Skeletal muscle tissue (tissue), 4 donors: Measurements from ENCODE around the gene RHBDL3. TPM values are rescaled to one million over a fixed set of nuclear protein-coding genes. Genes with fewer than 3 reads are reported as not detected.

Experiments
- H3K27ac ChIP-seq: one replicate; pipeline ENCODE4 v1.7.0; 2013; ENCODE audit warnings: mild to moderate bottlenecking, low read depth, low read length, inconsistent platforms
- H3K27me3 ChIP-seq, 3 donors: one replicate each; pipeline ENCODE4 v1.7.0; 2013; ENCODE audit warnings: low read length in 3 of 3; ENCODE audit not compliant: control insufficient read depth in 3 of 3, insufficient read depth in 3 of 3
- H3K36me3 ChIP-seq, 3 donors: one replicate each; pipeline ENCODE4 v1.7.0; 2013; ENCODE audit warnings: low read length in 3 of 3; ENCODE audit not compliant: control insufficient read depth in 3 of 3, insufficient read depth in 3 of 3
- H3K4me1 ChIP-seq, 3 donors: one replicate each; pipeline ENCODE4 v1.7.0; 2013; ENCODE audit warnings: low read length in 3 of 3, mild to moderate bottlenecking in 3 of 3; ENCODE audit not compliant: control insufficient read depth in 3 of 3, insufficient read depth in 3 of 3
- H3K4me3 ChIP-seq, 3 donors: one replicate each; pipeline ENCODE4 v1.7.0; 2013; ENCODE audit warnings: low read length in 3 of 3
- H3K9ac ChIP-seq, 3 donors: one replicate each; pipeline ENCODE4 v1.7.0; 2013; ENCODE audit warnings: low read length in 3 of 3, mild to moderate bottlenecking in 3 of 3, moderate library complexity in 2 of 3, low read depth in 1 of 3
- H3K9me3 ChIP-seq, 3 donors: one replicate each; pipeline ENCODE4 v1.7.0; 2013; ENCODE audit warnings: low read length in 3 of 3; ENCODE audit not compliant: control insufficient read depth in 3 of 3
- total RNA-seq: library from RNA; depleted of rRNA; stranded (reverse); fragments of >200 nt; gene quantifications from one replicate; pipeline ENCODE4 v1.2.3, GENCODE V29; 2014
- donor health status: Osteomylitis.

RHBDL3 gene
- total RNA-seq, 1 donor from 2014 or later = 1.0 TPM

DNA sequence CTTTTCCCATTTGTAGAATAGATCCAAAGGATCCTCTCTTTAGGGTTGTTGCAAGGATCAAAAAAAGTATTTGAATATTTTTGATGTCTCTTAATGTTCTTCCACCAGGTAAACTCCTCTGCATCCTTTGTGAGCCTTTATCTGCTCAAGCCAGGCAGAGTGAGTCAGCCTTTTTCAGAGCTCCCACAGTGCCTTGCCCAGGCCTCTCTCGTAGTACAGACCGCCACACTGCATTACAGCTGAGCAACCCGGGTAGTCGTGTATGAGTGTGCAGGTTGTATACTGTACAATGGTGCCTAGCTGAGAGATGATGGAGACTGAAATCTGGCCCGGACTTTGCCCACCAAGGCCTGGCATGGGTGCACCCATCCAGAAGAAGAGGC, 20.9 kb downstream of the RHBDL3 start:
- no peaks in the 10 kb centered on the region for H3K9me3 ChIP-seq
- H3K9ac ChIP-seq = no peak overlapping the region
- H3K27me3 ChIP-seq = peaks cover 0 to 26% (median 18%) of the 10 kb centered on the region in 3 donors

DNA sequence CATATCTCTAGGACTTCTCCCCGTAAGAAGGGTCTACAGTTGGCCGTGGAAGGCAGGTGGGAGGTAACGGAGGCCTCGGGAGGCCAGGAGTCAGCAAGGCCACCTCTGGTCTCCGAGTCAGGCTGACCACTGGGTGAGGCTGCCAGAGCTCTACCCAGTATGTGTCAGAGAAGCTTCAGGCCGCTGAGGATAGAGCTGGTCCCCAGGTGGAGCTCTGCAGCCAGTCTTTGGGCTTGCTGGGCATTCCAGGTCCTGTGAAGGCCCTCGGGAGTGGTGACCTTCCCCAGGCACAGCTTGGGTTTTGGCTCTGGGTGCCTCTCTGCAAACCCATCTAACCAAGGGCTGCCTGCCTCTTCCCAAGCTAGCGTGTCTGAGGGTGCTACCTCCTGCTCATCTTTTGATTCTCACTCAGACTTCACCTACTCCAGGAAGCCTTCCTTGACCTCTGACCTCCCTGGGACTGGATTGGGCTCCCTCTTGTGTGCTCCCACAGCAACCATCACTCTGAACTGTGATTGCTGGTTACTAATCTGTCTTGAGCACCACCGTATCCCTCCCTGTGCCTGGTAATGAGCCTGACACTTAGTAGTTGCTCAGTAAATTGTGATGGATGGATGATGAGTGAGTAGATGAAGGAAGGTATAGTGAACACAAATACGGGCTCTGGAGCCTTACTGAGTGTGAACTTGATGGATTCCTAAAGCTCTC, 22.3 kb downstream of the RHBDL3 start:
- Histone ChIP-seq H3K4me3 (no peak overlapping the region), H3K4me1 (no peaks in the 10 kb centered on the region), H3K27me3 (peaks cover 0 to 20% (median 18%) of the 10 kb centered on the region in 3 donors), H3K27ac (no peak overlapping the region), H3K9ac (no peak overlapping the region), H3K36me3 (no peaks in the 10 kb centered on the region), H3K9me3 (no peaks in the 10 kb centered on the region)

More for the DNA sequence above, 20.9 kb downstream of the RHBDL3 start:
- Histone ChIP-seq H3K27ac (no peak overlapping the region), H3K36me3 (no peaks in the 10 kb centered on the region), H3K4me1 (no peaks in the 10 kb centered on the region), H3K4me3 (no peak overlapping the region)

DNA sequence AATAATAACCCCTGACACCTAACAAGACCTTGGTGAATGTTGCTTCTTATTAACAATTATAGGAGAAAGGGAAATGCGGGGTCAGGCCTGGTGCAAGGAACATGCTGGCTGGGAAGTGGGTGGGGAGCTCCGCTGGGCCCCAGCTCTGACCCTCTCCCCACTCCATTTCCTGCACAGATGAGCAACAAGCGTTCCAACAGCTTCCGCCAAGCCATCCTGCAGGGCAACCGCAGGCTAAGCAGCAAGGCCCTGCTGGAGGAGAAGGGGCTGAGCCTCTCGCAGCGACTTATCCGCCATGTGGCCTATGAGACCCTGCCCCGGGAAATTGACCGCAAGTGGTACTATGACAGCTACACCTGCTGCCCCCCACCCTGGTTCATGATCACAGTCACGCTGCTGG, 23.0 kb downstream of the RHBDL3 start:
- Histone ChIP-seq H3K36me3 (no peaks in the 10 kb centered on the region), H3K4me3 (no peak overlapping the region), H3K9ac (no peak overlapping the region), H3K27me3 (peaks cover 0 to 19% (median 16%) of the 10 kb centered on the region in 3 donors), H3K4me1 (no peaks in the 10 kb centered on the region), H3K9me3 (no peaks in the 10 kb centered on the region), H3K27ac (no peak overlapping the region)

DNA sequence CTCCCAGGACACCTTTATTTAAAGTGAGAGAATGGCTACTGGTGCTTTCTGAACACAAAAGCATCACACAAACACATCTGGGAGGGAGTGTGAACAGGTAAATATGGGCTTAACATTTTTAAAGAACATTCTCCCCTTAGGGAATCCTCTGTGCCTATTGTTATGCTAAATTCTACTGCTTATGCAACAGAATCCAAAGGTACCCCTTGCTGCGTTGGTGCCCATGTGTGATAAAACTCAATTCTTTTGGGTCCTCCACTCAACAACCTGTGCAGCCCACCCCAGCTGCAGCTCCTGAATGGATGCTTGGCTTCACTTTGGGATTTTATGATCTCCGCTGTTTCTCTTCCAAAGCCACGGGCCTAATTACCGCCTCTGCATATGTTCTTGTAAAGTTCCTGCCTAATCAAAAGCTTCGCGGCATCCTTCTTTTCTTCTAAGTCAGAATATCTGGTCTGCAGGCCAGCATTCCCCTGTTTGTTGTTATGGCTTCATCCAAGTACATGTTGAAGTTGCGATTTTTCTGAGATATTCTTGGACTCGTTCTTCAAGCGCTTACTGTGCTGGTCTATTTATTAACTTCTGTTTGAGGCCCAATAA, 23.9 kb downstream of the RHBDL3 start:
- no peaks in the 10 kb centered on the region for H3K9me3 ChIP-seq
- H3K27me3 ChIP-seq = peaks cover 0 to 11% (median 11%) of the 10 kb centered on the region in 3 donors
- H3K36me3 ChIP-seq = no peaks in the 10 kb centered on the region
- H3K27ac ChIP-seq = no peak overlapping the region
- no peaks in the 10 kb centered on the region for H3K4me1 ChIP-seq
- no peak overlapping the region for H3K9ac ChIP-seq
- no peak overlapping the region for H3K4me3 ChIP-seq

DNA sequence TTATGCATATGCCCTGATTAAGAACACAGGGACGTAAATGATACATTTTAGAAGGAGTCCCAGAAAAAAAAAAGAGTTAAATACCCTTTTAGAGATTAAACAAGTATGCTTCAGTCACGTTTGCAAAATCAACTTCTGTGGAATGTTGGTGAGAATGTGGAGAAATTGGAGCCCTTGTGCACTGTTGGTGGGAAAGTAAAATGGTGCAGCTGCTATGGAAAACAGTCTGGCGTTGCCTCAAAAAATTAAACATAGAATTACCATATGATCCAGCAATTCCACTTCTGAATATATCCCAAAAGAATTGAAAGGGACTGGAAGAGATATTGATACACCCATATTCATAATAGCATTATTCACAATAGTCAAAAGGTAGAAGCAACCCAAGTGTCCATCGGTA, 26.5 kb downstream of the RHBDL3 start:
- Histone ChIP-seq H3K9me3 (no peaks in the 10 kb centered on the region), H3K9ac (no peak overlapping the region), H3K4me3 (no peak overlapping the region), H3K4me1 (no peaks in the 10 kb centered on the region), H3K36me3 (no peaks in the 10 kb centered on the region), H3K27ac (no peak overlapping the region), H3K27me3 (peaks cover 0 to 5% (median 4%) of the 10 kb centered on the region in 3 donors)

DNA sequence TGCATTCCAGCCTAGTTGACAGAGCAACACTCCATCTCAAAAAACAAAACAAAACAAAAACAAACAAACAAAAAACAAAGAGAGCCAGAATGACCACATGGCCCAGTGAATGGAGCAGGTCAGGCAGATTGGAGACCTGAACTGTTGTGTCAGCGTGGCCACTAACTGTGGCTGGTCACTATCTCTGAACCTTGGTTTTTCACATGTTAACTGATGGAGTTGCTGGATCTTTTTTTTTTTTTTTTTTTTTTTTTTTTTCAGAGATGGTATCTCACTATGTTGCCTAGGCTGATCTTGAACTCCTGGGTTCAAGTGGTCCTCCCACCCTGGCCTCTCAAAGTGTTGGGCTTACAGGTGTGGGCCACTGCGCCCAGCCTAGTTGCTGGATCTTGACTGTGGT, 31.8 kb downstream of the RHBDL3 start:
- H3K4me3 ChIP-seq = no peak overlapping the region
- H3K9me3 ChIP-seq = no peaks in the 10 kb centered on the region
- H3K4me1 ChIP-seq = no peaks in the 10 kb centered on the region
- H3K27me3 ChIP-seq = no peaks in the 10 kb centered on the region
- no peak overlapping the region for H3K9ac ChIP-seq
- no peaks in the 10 kb centered on the region for H3K36me3 ChIP-seq
- H3K27ac ChIP-seq = no peak overlapping the region

DNA sequence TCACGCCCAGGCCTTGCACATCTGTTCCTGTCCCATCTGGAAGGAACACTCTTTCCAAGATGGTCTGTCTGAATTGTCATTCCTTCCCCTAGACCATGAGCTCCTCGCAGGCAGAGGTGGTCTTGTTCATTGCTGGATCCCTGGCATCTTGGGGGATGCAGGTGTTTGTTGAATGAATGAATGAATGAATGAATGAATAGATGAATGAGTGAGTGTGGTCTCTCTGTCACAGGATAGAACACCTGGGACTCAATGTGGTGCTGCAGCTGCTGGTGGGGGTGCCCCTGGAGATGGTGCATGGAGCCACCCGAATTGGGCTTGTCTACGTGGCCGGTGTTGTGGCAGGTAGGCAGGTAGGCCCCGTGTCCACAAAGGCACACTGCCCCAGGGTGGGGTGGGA, 32.2 kb downstream of the RHBDL3 start:
- no peaks in the 10 kb centered on the region for H3K36me3 ChIP-seq
- no peak overlapping the region for H3K27ac ChIP-seq
- H3K27me3 ChIP-seq = no peaks in the 10 kb centered on the region
- H3K9ac ChIP-seq = no peak overlapping the region
- H3K9me3 ChIP-seq = no peaks in the 10 kb centered on the region
- H3K4me3 ChIP-seq = no peak overlapping the region
- no peaks in the 10 kb centered on the region for H3K4me1 ChIP-seq

DNA sequence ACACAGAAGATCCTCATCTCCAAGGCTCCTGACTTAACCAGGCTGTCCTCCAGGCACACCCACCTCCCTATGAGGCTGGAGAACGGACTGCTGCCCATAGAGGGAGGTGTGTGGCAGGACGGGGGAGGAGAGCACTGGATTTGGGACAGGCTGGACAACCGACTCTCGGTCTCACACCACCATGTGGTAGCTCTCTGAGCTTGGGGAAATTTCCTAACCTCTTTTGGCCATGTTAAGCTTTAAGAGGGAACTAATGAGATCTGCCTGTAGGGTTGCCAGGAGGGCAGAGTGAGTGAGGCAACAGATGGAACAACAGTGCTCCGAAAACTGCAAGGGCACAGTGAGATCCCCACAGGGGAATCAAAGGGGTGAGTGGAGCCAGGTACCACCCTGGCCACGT, 32.7 kb downstream of the RHBDL3 start:
- Histone ChIP-seq H3K27me3 (no peaks in the 10 kb centered on the region), H3K9ac (no peak overlapping the region), H3K27ac (no peak overlapping the region), H3K36me3 (no peaks in the 10 kb centered on the region), H3K4me3 (no peak overlapping the region), H3K4me1 (no peaks in the 10 kb centered on the region), H3K9me3 (no peaks in the 10 kb centered on the region)

DNA sequence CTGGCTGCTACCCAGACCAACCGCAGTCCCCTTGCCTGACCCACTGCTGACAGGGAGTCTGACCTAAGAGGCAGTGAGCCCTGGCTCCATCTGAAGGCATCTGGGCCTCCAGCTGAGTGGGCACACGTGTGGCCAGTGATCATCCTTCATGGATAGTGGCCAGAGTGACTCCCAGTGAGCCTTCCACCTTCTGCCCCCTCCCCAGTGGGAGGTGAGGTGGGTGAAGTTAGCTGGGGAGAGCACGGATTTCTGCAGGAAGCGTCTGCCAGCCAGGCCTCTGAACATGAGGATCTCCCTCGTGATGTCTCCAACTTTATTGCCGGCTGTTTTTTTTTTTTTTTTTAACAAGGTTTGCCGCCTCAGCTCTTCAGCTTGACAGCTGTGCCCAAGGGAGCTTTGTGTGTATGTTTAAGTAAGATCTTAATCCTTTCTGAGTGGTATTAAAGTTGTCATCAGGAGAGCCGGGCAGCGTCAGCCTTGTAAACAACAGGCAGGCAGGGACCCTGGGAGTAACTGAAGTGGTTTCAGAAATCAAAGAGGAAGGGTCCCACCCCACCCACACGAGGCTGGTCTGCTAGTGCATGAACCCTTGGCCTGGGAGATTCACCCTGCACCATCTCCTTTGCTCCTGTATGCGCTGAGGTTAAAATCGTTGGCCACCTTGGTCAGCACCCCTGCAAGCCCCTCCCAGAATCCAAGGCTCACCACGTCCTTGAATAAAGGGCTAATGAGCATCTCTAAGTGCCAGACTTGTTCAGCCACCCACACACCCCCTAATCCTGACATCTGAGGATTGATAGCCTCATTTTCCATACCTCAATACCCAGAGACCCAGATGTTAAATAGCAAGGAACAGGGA, 33.3 kb downstream of the RHBDL3 start:
- no peak overlapping the region for H3K4me3 ChIP-seq
- H3K27ac ChIP-seq = no peak overlapping the region
- no peaks in the 10 kb centered on the region for H3K27me3 ChIP-seq
- H3K9ac ChIP-seq = no peak overlapping the region
- no peaks in the 10 kb centered on the region for H3K4me1 ChIP-seq
- no peaks in the 10 kb centered on the region for H3K36me3 ChIP-seq
- H3K9me3 ChIP-seq = no peaks in the 10 kb centered on the region
